Fibroblast of the aortic adventitia (primary cell): ENCODE results near the gene TMEM150B. TPM values are rescaled to one million over a fixed set of nuclear protein-coding genes. Genes with fewer than 3 reads are reported as not detected.

Experiments used
- DNase-seq: peaks from one replicate; pipeline ENCODE4 v3.0.0-alpha.2; 2010; ENCODE audit warnings: low read depth
- H3K4me3 ChIP-seq: 2 replicates; pipeline ENCODE4 v1.5.1; 2011; ENCODE audit warnings: low read depth, mild to moderate bottlenecking, control low read depth, low read length, moderate library complexity
- CTCF ChIP-seq: IDR thresholded peaks from 2 replicates; pipeline ENCODE4 v1.5.1; 2011; ENCODE audit warnings: mild to moderate bottlenecking, low read length, control low read depth, inconsistent platforms; ENCODE audit not compliant: insufficient read depth
- total RNA-seq: library from RNA; depleted of rRNA; stranded (reverse); fragments of >200 nt; gene quantifications from 2 replicates; pipeline ENCODE4 v1.2.3, GENCODE V29; 2012; ENCODE audit warnings: low replicate concordance

Gene TMEM150B
- total RNA-seq, 1 donor: not detected

DNA sequence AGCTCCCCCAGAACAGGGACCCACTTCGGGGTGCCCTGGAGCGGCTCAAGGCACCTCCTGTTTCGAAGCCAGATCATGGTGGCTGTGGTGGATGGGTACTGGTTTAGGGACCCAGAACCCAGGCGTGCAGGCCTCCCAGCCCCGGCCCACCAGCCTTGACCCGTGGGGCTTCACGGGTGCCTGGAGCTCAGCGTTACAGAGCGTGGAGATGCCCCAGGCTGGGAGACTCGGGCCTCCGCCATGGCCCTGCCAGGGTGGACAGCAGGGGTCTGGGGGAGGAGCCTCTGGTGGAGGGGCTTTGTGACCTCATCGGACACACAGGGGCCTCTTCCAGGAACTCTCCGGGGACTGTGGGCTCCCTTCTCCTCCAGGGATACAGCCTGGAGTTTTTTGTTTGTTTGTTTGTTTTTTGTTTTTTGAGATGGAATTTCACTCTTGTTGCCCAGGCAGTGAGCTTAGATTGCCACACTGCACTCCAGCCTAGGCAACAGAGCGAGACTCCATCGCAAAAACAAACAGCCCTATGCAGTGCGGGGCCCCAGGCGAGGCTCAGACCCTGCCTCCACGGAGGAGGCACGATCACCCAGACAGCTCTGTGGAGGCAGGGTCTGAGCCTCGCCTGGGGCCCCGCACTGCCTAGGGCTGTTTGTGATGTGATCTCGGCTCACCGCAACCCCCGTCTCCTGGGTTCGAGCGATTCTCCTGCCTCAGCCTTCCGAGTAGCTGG, 38.0 kb upstream of the TMEM150B start, which contains the start of gene GARIN5B:
TSS of gene GARIN5B (minus strand) at position 271 of the 727 bp plus-strand sequence. CDS start at position 77, 194 bp downstream.
- TF ChIP-seq CTCF: no peak
- H3K4me3 ChIP-seq: no peak within 1 kb of the TSS
- DNase-seq: no peak

GRCh38 chr19:55362174-55362989, 37.2 kb upstream of the TMEM150B start:
- H3K4me3 ChIP-seq: no peak overlapping the region
- TF ChIP-seq CTCF: no peak
- DNase-seq: no peak

DNA sequence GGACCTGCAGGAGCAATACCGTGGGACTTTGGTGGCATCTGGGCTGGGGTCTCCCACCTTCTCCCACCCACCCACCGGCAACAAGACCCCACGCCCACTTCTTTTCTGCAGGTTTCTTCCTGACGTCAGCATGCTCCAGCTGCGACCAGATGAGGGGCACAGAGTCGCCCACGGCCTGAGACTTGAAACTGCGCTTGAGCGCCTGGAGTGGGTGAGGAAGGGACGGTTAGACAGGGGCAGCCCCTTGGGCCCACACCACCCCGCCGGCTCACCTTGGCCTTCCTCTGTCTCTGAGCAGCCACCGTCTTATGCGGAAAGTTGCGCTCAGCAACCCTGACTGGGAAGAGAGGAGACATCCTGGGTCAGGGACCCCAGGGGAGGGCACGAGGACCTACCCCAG, 35.8 kb upstream of the TMEM150B start:
- DNase-seq: no peak
- no peak overlapping the region for H3K4me3 ChIP-seq
- TF ChIP-seq CTCF: no peak

- no peak for DNase-seq
- no peak for TF ChIP-seq CTCF
- H3K4me3 ChIP-seq: no peak overlapping the region
Observed at GRCh38 chr19:55358943-55359908, 34.1 kb upstream of the TMEM150B start.

DNA sequence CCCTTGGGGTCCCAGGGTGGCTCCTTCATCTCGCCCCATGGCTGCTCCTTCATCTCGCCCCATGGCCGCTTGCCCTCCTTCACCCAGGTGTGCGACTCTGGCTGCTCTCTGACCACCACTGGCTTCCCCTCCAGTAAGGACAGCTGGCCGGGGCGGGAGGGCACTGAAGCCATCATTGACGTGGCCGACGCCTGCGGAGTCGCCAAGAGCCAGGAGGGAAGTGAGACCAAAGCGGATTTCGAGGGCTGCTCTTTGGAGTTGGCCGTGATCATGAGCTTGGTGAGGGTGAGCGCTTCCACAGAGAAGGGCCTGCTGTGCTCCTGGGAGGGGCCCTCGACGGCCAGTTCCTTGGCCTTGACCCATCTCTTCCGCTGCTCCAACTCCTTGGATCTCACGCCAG, 33.4 kb upstream of the TMEM150B start:
- no peak for TF ChIP-seq CTCF
- H3K4me3 ChIP-seq: no peak overlapping the region
- no peak for DNase-seq

GRCh38 chr19:55355213-55355821, 30.2 kb upstream of the TMEM150B start:
- no peak overlapping the region for H3K4me3 ChIP-seq
- no peak for DNase-seq
- TF ChIP-seq CTCF: no peak
